GM18858 (cell line): Measurements from ENCODE around the gene AP1M1.

Experiments
- ATAC-seq: cut with Tn5 transposase; IDR thresholded peaks from one replicate; pipeline ENCODE4 v1.9.1; 2021; ENCODE audit not compliant: unreplicated experiment

Gene AP1M1

GRCh38 chr19:16293118-16294091 is 95.7 kb downstream of the AP1M1 start:
- ATAC-seq: no peak

DNA sequence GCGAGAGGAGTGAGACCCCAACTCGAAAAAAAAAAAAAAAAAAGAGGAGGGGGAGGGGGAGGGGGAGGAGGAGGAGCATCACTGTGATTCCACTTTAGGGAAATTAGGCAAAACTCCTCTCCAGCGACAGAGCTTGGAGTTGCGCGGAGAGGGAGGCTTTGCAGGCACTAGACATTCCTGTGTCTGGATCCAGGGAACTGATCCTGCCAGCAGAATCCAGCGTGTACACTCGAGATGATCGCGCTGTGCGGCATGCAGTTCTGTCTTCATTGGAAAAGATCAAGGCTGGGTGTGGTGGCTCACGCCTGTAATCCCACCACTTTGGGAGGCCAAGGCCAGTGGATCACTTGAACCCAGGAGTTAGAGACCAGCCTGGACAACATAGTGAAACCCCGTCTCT is 97.3 kb downstream of the AP1M1 start:
- ATAC-seq: no peak
